Peyer's patch (tissue), 4 donors: ENCODE data around the gene UBAC2.

Source experiments
- POLR2A ChIP-seq, 2 donors: fragments of 450-650 bp; IDR thresholded peaks; one replicate each; pipeline ENCODE4 v1.5.1; 2017; ENCODE audit warnings: antibody characterized with exemption in 2 of 2, mild to moderate bottlenecking in 2 of 2, moderate library complexity in 2 of 2
- TF ChIP-seq, protein P1 (sequence below), 6 experiments: fragments of 450-650 bp in 4 of 6; fragments of 200-600 bp in 2 of 6; sonication (generic) in 1 of 6; IDR thresholded peaks; one replicate each; pipeline ENCODE4 v1.5.1; 2017 to 2019; ENCODE audit warnings: antibody characterized with exemption in 6 of 6, mild to moderate bottlenecking in 3 of 6, moderate library complexity in 1 of 6

DNA sequence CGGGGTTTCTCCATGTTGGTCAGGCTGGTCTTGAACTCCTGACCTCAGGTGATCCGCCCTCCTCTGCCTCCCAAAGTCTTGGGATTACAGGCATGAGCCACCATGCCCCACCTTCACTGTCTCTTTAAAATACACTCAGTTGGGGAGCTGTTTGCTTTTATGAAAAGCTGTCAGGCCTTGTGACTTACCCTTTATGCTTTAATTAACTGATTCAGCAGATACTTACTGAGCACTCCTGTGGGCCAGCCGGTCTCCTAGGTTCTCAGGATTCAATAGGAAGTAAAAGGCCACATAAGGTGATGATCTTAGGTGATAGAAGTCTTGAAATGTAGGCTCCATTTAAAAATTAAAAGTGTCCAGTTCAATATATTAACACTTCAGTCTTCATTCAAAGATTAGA lies 7.5 kb downstream of the UBAC2 start:
- TF ChIP-seq, protein P1, sequence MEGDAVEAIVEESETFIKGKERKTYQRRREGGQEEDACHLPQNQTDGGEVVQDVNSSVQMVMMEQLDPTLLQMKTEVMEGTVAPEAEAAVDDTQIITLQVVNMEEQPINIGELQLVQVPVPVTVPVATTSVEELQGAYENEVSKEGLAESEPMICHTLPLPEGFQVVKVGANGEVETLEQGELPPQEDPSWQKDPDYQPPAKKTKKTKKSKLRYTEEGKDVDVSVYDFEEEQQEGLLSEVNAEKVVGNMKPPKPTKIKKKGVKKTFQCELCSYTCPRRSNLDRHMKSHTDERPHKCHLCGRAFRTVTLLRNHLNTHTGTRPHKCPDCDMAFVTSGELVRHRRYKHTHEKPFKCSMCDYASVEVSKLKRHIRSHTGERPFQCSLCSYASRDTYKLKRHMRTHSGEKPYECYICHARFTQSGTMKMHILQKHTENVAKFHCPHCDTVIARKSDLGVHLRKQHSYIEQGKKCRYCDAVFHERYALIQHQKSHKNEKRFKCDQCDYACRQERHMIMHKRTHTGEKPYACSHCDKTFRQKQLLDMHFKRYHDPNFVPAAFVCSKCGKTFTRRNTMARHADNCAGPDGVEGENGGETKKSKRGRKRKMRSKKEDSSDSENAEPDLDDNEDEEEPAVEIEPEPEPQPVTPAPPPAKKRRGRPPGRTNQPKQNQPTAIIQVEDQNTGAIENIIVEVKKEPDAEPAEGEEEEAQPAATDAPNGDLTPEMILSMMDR (IDR thresholded peaks at IDR 0.05), result no peak
- no peak for TF ChIP-seq POLR2A (IDR thresholded peaks at IDR 0.05)
